Neuronal stem cell (in vitro differentiated cells): ENCODE measurements around the gene NFILZ. TPM values are rescaled to one million over a fixed set of nuclear protein-coding genes. Genes with fewer than 3 reads are reported as not detected.

Source experiments
- DNase-seq: peaks from one replicate; pipeline ENCODE4 v3.0.0-alpha.2; 2013; ENCODE audit warnings: low spot score
- H2AFZ ChIP-seq: one replicate; pipeline ENCODE4 v1.6.1; 2013; ENCODE audit warnings: mild to moderate bottlenecking, low read length, inconsistent platforms
- H2AK5ac ChIP-seq: 2 replicates; pipeline ENCODE4 v1.6.1; 2013; ENCODE audit warnings: low read depth, mild to moderate bottlenecking, inconsistent platforms, low read length, moderate library complexity, mixed read lengths
- H2BK120ac ChIP-seq: 2 replicates; pipeline ENCODE4 v1.6.1; 2013; ENCODE audit warnings: low read depth, mild to moderate bottlenecking, inconsistent platforms, low read length, moderate library complexity, mixed read lengths
- H2BK12ac ChIP-seq: one replicate; pipeline ENCODE4 v1.6.1; 2013; ENCODE audit warnings: low read length, inconsistent platforms
- H2BK15ac ChIP-seq: 2 replicates; pipeline ENCODE4 v1.6.1; 2013; ENCODE audit warnings: mild to moderate bottlenecking, low read length, inconsistent platforms, mixed read lengths
- H2BK5ac ChIP-seq: one replicate; pipeline ENCODE4 v1.6.1; 2013; ENCODE audit warnings: inconsistent platforms, mild to moderate bottlenecking, low read length, moderate library complexity
- H3K14ac ChIP-seq: one replicate; pipeline ENCODE4 v1.6.1; 2013; ENCODE audit warnings: low read length, inconsistent platforms
- H3K18ac ChIP-seq: 2 replicates; pipeline ENCODE4 v1.6.1; 2013; ENCODE audit warnings: low read length, inconsistent platforms
- H3K23ac ChIP-seq: 2 replicates; pipeline ENCODE4 v1.6.1; 2013; ENCODE audit warnings: low read depth, mild to moderate bottlenecking, mixed read lengths, low read length, inconsistent platforms; ENCODE audit not compliant: poor library complexity
- H3K27ac ChIP-seq: replicated peaks from 3 replicates; pipeline ENCODE4 v1.5.1; 2013; ENCODE audit warnings: low read length, inconsistent platforms
- H3K27me3 ChIP-seq, 3 experiments: 2 replicates each; pipeline ENCODE4 v1.6.1; 2013; ENCODE audit warnings: low read length in 3 of 3, mild to moderate bottlenecking in 2 of 3, inconsistent platforms in 1 of 3, low read depth in 1 of 3, mixed read lengths in 1 of 3, moderate library complexity in 1 of 3; ENCODE audit not compliant: control insufficient read depth in 3 of 3, insufficient read depth in 3 of 3
- H3K36me3 ChIP-seq, 2 donors: replicated peaks in 1 of 2; 2 replicates each; pipeline ENCODE4 v1.6.1; 2013; ENCODE audit warnings: low read length in 2 of 2; ENCODE audit not compliant: control insufficient read depth in 2 of 2, insufficient read depth in 2 of 2
- H3K4ac ChIP-seq: 2 replicates; pipeline ENCODE4 v1.6.1; 2013; ENCODE audit warnings: inconsistent platforms, mild to moderate bottlenecking, low read length, moderate library complexity
- H3K4me1 ChIP-seq, 2 donors: 1 replicate in 1 of 2; 2 replicates in 1 of 2; pipeline ENCODE4 v1.6.1; 2013; ENCODE audit warnings: low read length in 2 of 2, low read depth in 1 of 2; ENCODE audit not compliant: control insufficient read depth in 2 of 2, insufficient read depth in 1 of 2
- H3K4me2 ChIP-seq: one replicate; pipeline ENCODE4 v1.6.1; 2013; ENCODE audit warnings: mild to moderate bottlenecking, low read length, inconsistent platforms; ENCODE audit not compliant: insufficient read depth, poor library complexity, severe bottlenecking
- H3K4me3 ChIP-seq, 2 donors: 2 replicates each; pipeline ENCODE4 v1.5.1; 2013; ENCODE audit warnings: low read length in 2 of 2, mild to moderate bottlenecking in 2 of 2, inconsistent platforms in 1 of 2, moderate library complexity in 1 of 2
- H3K79me1 ChIP-seq: one replicate; pipeline ENCODE4 v1.6.1; 2013; ENCODE audit warnings: low read depth, mild to moderate bottlenecking, inconsistent platforms, low read length, moderate library complexity
- H3K9ac ChIP-seq: one replicate; pipeline ENCODE4 v1.6.1; 2013; ENCODE audit warnings: mild to moderate bottlenecking, low read depth, low read length, inconsistent platforms; ENCODE audit not compliant: poor library complexity
- H3K9me3 ChIP-seq, 2 donors: replicated peaks in 1 of 2; 2 replicates each; pipeline versions ENCODE3 to v1.6.1; 2013; ENCODE audit warnings: low read length in 2 of 2, mild to moderate bottlenecking in 2 of 2, inconsistent platforms in 1 of 2, low read depth in 1 of 2, mixed read lengths in 1 of 2, moderate library complexity in 1 of 2; ENCODE audit not compliant: control insufficient read depth in 2 of 2, insufficient read depth in 1 of 2
- H4K8ac ChIP-seq: one replicate; pipeline ENCODE4 v1.6.1; 2013; ENCODE audit warnings: low read depth, mild to moderate bottlenecking, inconsistent platforms, low read length, moderate library complexity
- H4K91ac ChIP-seq: one replicate; pipeline ENCODE4 v1.6.1; 2013; ENCODE audit warnings: low read length, low read depth, mild to moderate bottlenecking, inconsistent platforms; ENCODE audit not compliant: poor library complexity
- WGBS, 2 donors: extraction: QIAGEN DNeasy Blood & Tissue Kit; methylation state at CpG; one replicate each; pipeline ENCODE4 v1.1.7; 2013; ENCODE audit warnings: missing lambda C conversion rate in 2 of 2, mixed read lengths in 1 of 2; ENCODE audit not compliant: insufficient read length in 2 of 2, insufficient replicate concordance in 1 of 2; ENCODE audit errors: extremely low coverage in 2 of 2; 5-methylcytosine and 5-hydroxymethylcytosine counted together
- polyA plus RNA-seq, 2 experiments: library from polyadenylated mRNA; stranded (reverse); fragments of 200-250 nt; gene quantifications; one replicate each; pipeline ENCODE4 v1.2.3, GENCODE V29; 2013

Gene NFILZ
- not detected for polyA plus RNA-seq (2013, experiment 1 of 2)
- not detected for polyA plus RNA-seq (2013, experiment 2 of 2)

- H3K9ac ChIP-seq, result no peak within 1 kb of the TSS
- H2AK5ac ChIP-seq, result peak within 1 kb of the TSS; percentile 20
- peak within 1 kb of the TSS; percentile 38 for H3K18ac ChIP-seq
- no CpG with 5 or more reads among the region's 11 CpGs for WGBS, 2 donors
- peak within 1 kb of the TSS; percentile 20 for H3K4me2 ChIP-seq
- H3K27ac ChIP-seq, result peak within 1 kb of the TSS; percentile 52
- H2BK120ac ChIP-seq, result no peak within 1 kb of the TSS
- H2AFZ ChIP-seq, result peak within 1 kb of the TSS; percentile 88
- no peak within 1 kb of the TSS for H4K8ac ChIP-seq
- no peak within 1 kb of the TSS for H3K4me3 ChIP-seq
- DNase-seq, result no peak
- H3K4me1 ChIP-seq, result peaks cover 0 to 11% of the 10 kb centered on the region in 2 donors
- H2BK5ac ChIP-seq, result no peak within 1 kb of the TSS
- H3K27me3 ChIP-seq, result no peaks in the 10 kb centered on the region
- H3K36me3 ChIP-seq, result no peaks in the 10 kb centered on the region
- no peak within 1 kb of the TSS for H4K91ac ChIP-seq
- no peak within 1 kb of the TSS for H2BK12ac ChIP-seq
- H3K14ac ChIP-seq, result no peak within 1 kb of the TSS
- no peaks in the 10 kb centered on the region for H3K79me1 ChIP-seq
- peaks cover 0 to 2% of the 10 kb centered on the region in 2 donors for H3K9me3 ChIP-seq
- no peak within 1 kb of the TSS for H2BK15ac ChIP-seq
- no peak within 1 kb of the TSS for H3K4ac ChIP-seq
- H3K23ac ChIP-seq, result no peak within 1 kb of the TSS
Observed at GRCh38 chr19:8629996-8630683, at the start of gene NFILZ. Gene NFILZ, plus strand, starts transcription at chr19:8630633. Its CDS starts 46,133 bp downstream, at chr19:8676766.

- WGBS, 2 donors, result no CpG with 5 or more reads among the region's 21 CpGs
- H3K27ac ChIP-seq, result no peak overlapping the region
- H3K79me1 ChIP-seq, result peaks cover 2% of the 10 kb centered on the region
- no peak overlapping the region for H2BK5ac ChIP-seq
- H2AFZ ChIP-seq, result peak overlapping the region; percentile 45
- H4K91ac ChIP-seq, result no peak overlapping the region
- H2AK5ac ChIP-seq, result peak overlapping the region; percentile 74
- H3K14ac ChIP-seq, result no peak overlapping the region
- no peak overlapping the region for H3K4me3 ChIP-seq
- no peak overlapping the region for H2BK120ac ChIP-seq
- no peak overlapping the region for H2BK15ac ChIP-seq
- H3K27me3 ChIP-seq, result peaks cover 0 to 7% (median 3%) of the 10 kb centered on the region in 3 experiments
- H3K4me2 ChIP-seq, result peak overlapping the region; percentile 18
- no peak overlapping the region for H3K23ac ChIP-seq
- H3K9ac ChIP-seq, result no peak overlapping the region
- peak overlapping the region; percentile 71 for H3K18ac ChIP-seq
- peak; percentile 86 for DNase-seq
- peaks cover 0 to 6% of the 10 kb centered on the region in 2 donors for H3K36me3 ChIP-seq
- H3K4me1 ChIP-seq, result peaks cover 0 to 1% of the 10 kb centered on the region in 2 donors
- no peak overlapping the region for H3K4ac ChIP-seq
- H2BK12ac ChIP-seq, result no peak overlapping the region
- H4K8ac ChIP-seq, result no peak overlapping the region
- H3K9me3 ChIP-seq, result no peaks in the 10 kb centered on the region
Observed at GRCh38 chr19:8580710-8581281, 49.6 kb upstream of the NFILZ start.

- H3K27ac ChIP-seq, result no peak overlapping the region
- H3K4me3 ChIP-seq, result peak overlapping the region in 1 of 2 donors; percentile 34
- no peak for DNase-seq
- H3K4ac ChIP-seq, result no peak overlapping the region
- WGBS, 2 donors, result no CpG with 5 or more reads among the region's 71 CpGs
- H3K4me2 ChIP-seq, result no peak overlapping the region
- no peaks in the 10 kb centered on the region for H3K9me3 ChIP-seq
- H4K91ac ChIP-seq, result no peak overlapping the region
- H3K36me3 ChIP-seq, result peaks cover 0 to 7% of the 10 kb centered on the region in 2 donors
- peak overlapping the region; percentile 48 for H3K18ac ChIP-seq
- H2AFZ ChIP-seq, result no peak overlapping the region
- H2BK15ac ChIP-seq, result peak overlapping the region; percentile 49
- peak overlapping the region; percentile 56 for H3K14ac ChIP-seq
- H3K27me3 ChIP-seq, result no peaks in the 10 kb centered on the region
- no peaks in the 10 kb centered on the region for H3K4me1 ChIP-seq
- peak overlapping the region; percentile 41 for H2BK120ac ChIP-seq
- no peak overlapping the region for H2BK12ac ChIP-seq
- peaks cover 2% of the 10 kb centered on the region for H3K79me1 ChIP-seq
- no peak overlapping the region for H4K8ac ChIP-seq
- no peak overlapping the region for H3K23ac ChIP-seq
- H2AK5ac ChIP-seq, result peak overlapping the region; percentile 46
- H2BK5ac ChIP-seq, result no peak overlapping the region
- no peak overlapping the region for H3K9ac ChIP-seq
Observed at GRCh38 chr19:8584965-8585893, 45.2 kb upstream of the NFILZ start.
